Ishikawa (cell line): ENCODE results near the gene TDRD15.

ENCODE experiments used
- CEBPB ChIP-seq: IDR thresholded peaks from 2 replicates; pipeline ENCODE4 v1.6.1; 2012
- CREB1 ChIP-seq: IDR thresholded peaks from 2 replicates; pipeline ENCODE4 v1.6.1; 2012; ENCODE audit warnings: low read depth
- EGR1 ChIP-seq: IDR thresholded peaks from 2 replicates; pipeline ENCODE4 v1.6.1; 2012
- EP300 ChIP-seq: IDR thresholded peaks from 2 replicates; pipeline ENCODE4 v1.6.1; 2012; ENCODE audit warnings: borderline replicate concordance
- FOXM1 ChIP-seq: IDR thresholded peaks from 2 replicates; pipeline ENCODE4 v1.6.1; 2012; ENCODE audit warnings: low read depth, borderline replicate concordance
- NFIC ChIP-seq: IDR thresholded peaks from 2 replicates; pipeline ENCODE4 v1.6.1; 2012
- RAD21 ChIP-seq: IDR thresholded peaks from 2 replicates; pipeline ENCODE4 v1.6.1; 2012; ENCODE audit warnings: low read depth
- TAF1 ChIP-seq: IDR thresholded peaks from 2 replicates; pipeline ENCODE4 v1.6.1; 2012; ENCODE audit warnings: low read depth, mild to moderate bottlenecking
- TCF12 ChIP-seq: IDR thresholded peaks from 2 replicates; pipeline ENCODE4 v1.6.1; 2012; ENCODE audit warnings: low read depth
- TEAD4 ChIP-seq: IDR thresholded peaks from 2 replicates; pipeline ENCODE4 v1.6.1; 2012
- YY1 ChIP-seq: IDR thresholded peaks from 2 replicates; pipeline ENCODE4 v1.6.1; 2012; ENCODE audit warnings: low read depth
- ZBTB7A ChIP-seq: IDR thresholded peaks from 2 replicates; pipeline ENCODE4 v1.6.1; 2012; ENCODE audit warnings: low read depth
- TF ChIP-seq, protein P1 (sequence below): IDR thresholded peaks from 2 replicates; pipeline ENCODE4 v1.6.1; 2012
- TF ChIP-seq, protein P2 (sequence below): IDR thresholded peaks from 2 replicates; pipeline ENCODE4 v1.6.1; 2012
- TF ChIP-seq, protein P3 (sequence below): IDR thresholded peaks from 2 replicates; pipeline ENCODE4 v1.6.1; 2012; ENCODE audit warnings: low read depth, mild to moderate bottlenecking

The TDRD15 gene

DNA sequence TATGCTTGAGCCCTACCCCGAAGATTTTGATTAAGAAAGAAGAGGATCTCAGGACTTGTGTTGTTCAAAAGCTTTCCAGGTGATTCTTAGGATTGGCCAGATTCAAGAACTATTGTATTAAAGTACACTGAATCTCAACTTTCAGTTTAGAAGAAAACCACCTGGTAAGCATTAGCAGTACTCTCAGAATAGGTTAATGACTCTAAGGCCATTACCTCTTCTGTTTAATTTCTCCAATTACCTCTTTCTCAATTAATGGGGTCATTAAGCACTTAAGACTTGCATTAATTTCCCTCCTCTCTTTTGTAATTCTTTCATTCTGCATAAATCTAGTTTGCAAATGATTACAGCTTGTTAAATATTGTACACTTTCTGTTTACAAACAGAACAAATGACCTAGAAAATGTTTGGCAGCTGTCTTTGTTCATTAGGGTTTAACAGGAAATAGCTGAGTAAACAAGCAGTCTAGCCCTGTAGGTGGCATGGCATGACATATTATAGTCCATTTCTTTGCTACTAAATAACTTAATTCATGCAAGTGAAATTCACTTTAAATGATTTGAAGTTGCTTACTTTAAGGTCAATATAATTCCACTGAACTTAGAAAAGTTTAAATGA is 20.4 kb upstream of the TDRD15 start:
- TF ChIP-seq CEBPB (no peak), YY1 (no peak), ZBTB7A (no peak), RAD21 (no peak), EGR1 (no peak)

DNA sequence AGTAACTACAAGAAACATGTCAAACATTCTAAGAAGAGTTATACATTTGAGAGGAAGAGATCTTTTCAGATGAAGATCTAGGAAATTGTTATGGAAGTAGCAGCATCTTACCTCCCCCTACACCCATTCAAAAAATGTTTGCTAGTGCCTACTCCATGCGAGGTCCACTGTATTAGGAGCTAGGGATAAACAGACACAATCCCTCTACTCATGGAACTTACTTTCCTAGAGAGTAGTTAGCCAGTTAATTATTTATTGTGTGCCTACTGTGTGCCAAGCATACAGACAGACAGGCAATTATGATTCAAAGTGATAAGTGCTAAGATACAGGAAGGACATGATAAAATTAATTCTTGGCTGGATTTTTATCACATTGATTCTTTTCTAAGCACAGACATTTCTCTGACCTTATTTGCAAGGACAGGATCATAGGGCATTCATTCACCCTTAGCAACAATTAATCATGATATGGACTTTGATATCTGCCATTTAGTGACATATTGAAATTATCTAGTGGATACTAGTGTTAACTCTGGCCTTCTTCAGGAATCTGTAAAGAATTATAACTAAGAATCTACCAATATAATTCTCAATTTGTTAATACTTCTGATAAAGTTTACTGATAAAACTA is 19.6 kb upstream of the TDRD15 start:
- TF ChIP-seq EGR1 (no peak), EP300 (no peak), CEBPB (no peak), ZBTB7A (no peak), TCF12 (no peak), TAF1 (no peak), YY1 (no peak), RAD21 (no peak)
- TF ChIP-seq, protein P1, sequence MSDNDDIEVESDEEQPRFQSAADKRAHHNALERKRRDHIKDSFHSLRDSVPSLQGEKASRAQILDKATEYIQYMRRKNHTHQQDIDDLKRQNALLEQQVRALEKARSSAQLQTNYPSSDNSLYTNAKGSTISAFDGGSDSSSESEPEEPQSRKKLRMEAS, result no peak
- TF ChIP-seq, protein P2, sequence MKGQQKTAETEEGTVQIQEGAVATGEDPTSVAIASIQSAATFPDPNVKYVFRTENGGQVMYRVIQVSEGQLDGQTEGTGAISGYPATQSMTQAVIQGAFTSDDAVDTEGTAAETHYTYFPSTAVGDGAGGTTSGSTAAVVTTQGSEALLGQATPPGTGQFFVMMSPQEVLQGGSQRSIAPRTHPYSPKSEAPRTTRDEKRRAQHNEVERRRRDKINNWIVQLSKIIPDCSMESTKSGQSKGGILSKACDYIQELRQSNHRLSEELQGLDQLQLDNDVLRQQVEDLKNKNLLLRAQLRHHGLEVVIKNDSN, result no peak
- TF ChIP-seq, protein P3, sequence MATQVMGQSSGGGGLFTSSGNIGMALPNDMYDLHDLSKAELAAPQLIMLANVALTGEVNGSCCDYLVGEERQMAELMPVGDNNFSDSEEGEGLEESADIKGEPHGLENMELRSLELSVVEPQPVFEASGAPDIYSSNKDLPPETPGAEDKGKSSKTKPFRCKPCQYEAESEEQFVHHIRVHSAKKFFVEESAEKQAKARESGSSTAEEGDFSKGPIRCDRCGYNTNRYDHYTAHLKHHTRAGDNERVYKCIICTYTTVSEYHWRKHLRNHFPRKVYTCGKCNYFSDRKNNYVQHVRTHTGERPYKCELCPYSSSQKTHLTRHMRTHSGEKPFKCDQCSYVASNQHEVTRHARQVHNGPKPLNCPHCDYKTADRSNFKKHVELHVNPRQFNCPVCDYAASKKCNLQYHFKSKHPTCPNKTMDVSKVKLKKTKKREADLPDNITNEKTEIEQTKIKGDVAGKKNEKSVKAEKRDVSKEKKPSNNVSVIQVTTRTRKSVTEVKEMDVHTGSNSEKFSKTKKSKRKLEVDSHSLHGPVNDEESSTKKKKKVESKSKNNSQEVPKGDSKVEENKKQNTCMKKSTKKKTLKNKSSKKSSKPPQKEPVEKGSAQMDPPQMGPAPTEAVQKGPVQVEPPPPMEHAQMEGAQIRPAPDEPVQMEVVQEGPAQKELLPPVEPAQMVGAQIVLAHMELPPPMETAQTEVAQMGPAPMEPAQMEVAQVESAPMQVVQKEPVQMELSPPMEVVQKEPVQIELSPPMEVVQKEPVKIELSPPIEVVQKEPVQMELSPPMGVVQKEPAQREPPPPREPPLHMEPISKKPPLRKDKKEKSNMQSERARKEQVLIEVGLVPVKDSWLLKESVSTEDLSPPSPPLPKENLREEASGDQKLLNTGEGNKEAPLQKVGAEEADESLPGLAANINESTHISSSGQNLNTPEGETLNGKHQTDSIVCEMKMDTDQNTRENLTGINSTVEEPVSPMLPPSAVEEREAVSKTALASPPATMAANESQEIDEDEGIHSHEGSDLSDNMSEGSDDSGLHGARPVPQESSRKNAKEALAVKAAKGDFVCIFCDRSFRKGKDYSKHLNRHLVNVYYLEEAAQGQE, result no peak

DNA sequence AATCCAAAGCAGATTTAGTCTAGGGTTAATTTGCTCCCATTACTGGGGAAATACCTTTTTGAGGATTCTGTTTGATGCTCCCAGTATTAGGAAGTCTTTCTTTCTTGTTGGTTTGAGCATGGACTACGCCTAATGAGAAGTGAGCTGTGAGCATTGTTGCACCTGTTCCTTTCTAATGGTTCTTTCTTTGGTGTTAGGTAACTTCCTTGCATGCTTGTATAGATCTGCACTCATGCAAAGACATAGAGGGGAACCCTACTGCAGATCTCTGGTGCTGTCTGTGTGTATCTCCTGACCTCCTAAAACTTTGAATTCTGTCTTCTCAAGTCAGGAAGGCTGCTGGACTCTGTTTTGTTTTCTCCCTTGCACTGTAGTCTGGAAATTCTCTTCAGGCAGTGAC is 12.8 kb upstream of the TDRD15 start:
- TF ChIP-seq EGR1 (no peak), TCF12 (no peak), NFIC (no peak), TEAD4 (no peak), EP300 (no peak), TAF1 (no peak), CEBPB (no peak), CREB1 (no peak), YY1 (no peak), ZBTB7A (no peak), FOXM1 (no peak)
- TF ChIP-seq, protein P3, result no peak
- TF ChIP-seq, protein P2, result no peak

DNA sequence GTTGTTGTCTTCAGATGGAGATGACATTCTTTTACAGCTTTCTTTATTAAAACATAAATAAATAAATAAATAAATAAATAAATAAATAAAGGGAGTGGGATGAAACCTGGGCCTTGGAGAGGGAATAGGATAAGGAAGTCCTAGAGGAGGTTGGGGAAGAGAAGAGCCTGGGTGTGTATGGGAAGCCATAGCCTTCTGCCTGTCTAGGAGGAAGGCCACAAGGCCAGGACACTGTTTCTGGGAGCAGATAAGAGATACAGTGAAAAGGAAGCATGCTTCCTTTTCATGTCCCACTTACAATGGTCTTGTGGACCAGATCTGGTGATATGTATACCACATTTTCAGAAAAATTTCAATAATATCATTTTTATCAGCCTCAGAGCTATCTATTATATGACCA is 6.1 kb upstream of the TDRD15 start:
- TF ChIP-seq CEBPB (no peak), YY1 (no peak), TEAD4 (no peak), EP300 (no peak), TAF1 (no peak)

DNA sequence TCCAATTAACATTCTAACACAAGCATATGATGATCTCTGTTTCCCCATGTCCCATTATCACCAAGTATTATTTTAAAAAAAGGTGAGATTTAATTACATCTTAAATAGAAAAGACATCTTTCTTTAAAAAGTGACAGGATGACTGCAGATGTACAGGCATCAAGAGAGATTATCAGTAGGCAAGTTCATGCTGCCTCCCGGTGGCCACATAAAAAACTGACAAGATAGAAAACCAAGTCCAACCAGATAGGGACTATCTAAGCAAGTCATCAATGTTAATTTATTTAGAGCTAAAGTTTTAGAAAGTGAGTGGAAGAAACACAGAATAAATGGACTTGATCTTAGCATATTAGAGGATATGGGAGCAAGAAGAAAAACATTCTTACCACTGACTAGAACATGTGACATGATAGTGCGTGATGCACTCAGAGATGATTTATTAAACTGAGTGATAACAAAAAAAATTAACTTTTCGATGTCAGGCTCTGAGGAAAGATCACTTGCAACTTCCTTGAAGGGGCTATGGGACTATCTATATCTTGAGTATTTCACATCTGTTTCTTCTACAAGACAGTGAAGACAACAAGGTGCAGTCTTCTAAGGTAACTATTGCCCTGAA is 5.4 kb upstream of the TDRD15 start:
- TF ChIP-seq, protein P3, result no peak
- TF ChIP-seq YY1, result no peak
- TF ChIP-seq RAD21, result peak; percentile 43
- TF ChIP-seq ZBTB7A, result no peak
